Measurements from ENCODE around the gene CPE.
"Not testable (repeated sequence)": the region's sequence is repeated elsewhere in the genome, so short reads cannot be mapped to it uniquely, and the experiment has no call there.

Gene CPE

DNA sequence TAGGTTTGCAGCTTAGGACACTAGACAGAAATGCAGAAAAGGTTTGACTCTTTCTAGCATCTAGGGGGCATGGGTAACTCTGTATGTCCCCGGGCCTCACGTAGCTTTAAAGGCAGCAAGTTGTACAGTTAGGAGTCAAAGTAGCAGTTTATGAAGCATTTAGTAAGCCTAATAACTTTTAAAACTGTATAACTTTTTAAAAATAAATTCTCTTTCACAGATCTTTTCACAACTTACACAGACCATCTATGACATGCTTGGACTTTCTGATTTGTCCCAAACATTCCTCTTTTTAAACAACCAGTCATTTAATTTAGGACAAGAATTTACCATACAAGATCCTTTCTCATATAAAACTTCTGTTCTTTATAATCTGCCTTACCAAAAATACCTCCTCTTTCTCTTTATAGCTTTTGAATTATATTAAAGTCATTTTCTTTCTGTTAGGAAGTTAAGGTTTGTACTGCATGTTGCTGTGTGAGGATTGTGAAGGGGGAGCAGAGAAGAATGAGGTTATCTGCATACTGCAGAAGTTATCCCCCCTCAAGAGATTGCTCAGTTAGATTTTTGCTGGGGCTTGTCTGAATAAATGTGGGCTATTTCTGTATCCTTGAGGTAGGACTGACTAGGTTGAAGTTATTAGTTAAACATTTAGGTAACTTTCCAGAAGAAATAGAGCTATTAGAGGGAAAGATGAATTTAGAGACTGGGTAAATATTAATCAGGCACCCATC lies 94.3 kb downstream of the CPE start:
- DNase-seq: no peak

- no peak for DNase-seq
Measured at GRCh38 chr4:165474784-165475705, 96.2 kb downstream of the CPE start.

DNA sequence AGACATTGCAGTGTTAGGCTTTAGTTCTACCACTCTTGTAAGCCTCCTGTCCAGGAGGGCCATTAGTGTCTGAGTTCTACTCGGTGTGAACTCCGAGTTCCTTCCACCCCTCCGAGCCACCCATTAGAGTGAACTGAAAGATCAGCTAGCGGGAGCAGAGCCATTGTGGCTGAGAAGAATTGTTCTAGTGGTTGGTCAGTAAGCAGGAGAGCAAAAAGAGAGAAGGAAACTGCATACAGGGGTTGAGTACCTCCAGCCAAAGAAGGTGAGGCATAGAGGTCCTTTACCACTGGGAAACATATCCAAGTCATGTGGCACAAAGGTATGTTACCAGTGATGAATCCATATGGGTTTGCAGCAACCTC lies 96.9 kb downstream of the CPE start:
- DNase-seq: no peak

- DNase-seq: no peak
Measured at GRCh38 chr4:165476214-165477098, 97.6 kb downstream of the CPE start.

GRCh38 chr4:165477799-165478198 lies 99.0 kb downstream of the CPE start:
- no peak for DNase-seq

DNA sequence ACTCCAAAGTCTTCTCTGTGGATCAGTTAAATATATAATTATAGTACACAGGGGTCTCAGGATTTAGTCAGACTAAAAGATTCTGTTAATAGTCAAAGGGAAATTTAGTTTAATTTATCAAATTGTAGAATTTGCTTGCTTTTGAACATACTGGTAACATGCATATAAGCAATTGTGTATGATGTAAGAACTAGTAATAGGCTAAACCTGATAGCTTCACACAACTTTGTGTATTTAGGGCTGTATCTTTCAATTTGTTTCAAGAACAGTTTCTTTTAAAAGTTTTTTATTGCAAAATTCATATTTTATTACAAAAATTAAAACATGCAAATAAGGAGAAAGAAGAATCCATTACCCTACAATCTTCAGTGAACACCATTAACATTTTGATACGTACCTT lies 99.5 kb downstream of the CPE start:
- no peak for DNase-seq

GRCh38 chr4:165481053-165481835 lies 102.4 kb downstream of the CPE start:
- DNase-seq: no peak

DNA sequence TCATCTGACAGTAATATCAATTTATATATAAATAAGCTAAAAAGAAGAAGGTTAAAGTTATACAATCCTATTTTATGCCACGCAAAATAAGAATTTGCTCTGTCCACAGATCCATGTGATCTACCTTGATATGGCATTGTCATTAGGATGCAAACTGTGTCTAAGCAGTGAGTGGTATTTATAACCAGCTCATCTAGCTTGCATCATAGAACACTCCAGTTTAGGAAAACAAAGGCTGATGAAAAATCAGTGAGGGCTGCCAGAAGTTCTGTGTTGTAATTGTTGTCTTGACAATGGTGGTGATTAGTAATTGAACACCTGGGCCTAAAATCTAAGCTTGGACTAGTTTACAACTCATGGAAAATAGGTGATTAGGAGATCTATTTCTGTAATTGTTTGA lies 111.0 kb downstream of the CPE start:
- DNase-seq: no peak

- DNase-seq: not testable (repeated sequence)
Measured at GRCh38 chr4:165492583-165492982, 113.8 kb downstream of the CPE start.

- peak; percentile 39 for DNase-seq
Measured at GRCh38 chr4:165493359-165493758, 114.6 kb downstream of the CPE start.

DNA sequence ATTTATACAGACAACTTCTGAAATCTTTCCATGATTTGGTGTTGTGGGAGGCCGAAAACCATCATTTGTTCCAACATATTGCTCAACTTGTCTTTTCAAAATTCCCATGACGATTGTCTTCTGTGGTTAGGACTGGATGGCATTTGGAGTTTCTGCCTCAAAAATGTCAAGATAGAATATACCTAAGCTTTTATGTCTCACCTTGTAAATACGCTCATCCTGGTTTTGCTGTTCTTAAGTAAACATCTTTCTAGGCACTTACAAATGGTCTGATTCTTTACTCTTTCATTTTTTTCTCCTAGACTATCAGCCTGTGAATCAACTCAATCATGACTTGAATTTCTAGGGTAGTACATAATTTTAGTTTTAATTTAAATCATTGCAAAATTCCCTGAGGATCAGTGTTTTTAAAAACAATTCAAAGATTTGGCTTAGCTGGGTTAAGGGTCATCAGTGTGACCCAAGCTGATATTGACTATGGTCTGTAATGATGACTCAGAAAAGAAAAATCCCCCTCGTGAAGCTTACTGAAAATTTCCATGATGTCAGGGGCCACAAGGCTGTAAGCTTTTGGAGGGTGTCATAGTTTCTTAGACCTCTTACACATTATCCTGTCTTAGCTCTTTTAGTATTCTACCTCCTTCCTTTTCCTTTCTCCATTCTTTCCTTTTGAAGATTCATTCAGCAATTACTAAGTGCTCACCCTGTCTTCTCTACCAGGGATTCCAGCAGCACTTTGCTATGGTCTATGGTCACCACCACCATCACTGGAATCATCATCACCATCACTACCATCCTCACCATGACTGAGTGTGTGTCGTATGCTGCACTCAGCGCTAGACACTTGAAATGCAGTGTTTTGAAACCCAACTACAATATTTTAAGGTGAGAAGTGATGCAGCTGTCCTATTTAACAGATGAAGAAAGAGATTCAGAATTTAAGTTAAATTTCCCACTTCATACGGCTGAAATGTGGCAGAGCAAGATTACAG lies 124.4 kb downstream of the CPE start:
- DNase-seq: no peak

DNA sequence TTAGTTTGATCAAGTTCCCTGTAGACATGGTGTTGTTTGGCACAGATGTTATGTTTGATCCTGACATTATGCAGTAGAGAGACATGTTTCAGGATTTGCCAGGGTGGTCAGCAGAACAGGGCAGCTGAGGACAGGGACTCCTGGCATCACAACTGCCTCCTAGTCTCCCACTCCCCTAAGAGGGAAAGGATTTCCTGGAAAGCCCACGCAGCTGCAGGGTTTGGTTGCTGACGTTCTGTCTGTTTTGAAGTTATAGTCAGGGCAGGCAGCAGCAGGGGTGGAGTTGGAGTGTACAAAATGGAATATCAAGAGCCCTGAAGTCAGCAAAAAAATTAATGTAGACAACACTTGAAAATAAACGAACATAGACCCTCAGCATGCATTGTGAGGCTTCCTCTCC lies 125.4 kb downstream of the CPE start:
- DNase-seq: no peak

GRCh38 chr4:165505958-165506837 lies 127.4 kb downstream of the CPE start:
- no peak for DNase-seq

- no peak for DNase-seq
Measured at GRCh38 chr4:165506849-165507248, 128.0 kb downstream of the CPE start.

GRCh38 chr4:165507381-165507780 lies 128.6 kb downstream of the CPE start:
- no peak for DNase-seq

DNA sequence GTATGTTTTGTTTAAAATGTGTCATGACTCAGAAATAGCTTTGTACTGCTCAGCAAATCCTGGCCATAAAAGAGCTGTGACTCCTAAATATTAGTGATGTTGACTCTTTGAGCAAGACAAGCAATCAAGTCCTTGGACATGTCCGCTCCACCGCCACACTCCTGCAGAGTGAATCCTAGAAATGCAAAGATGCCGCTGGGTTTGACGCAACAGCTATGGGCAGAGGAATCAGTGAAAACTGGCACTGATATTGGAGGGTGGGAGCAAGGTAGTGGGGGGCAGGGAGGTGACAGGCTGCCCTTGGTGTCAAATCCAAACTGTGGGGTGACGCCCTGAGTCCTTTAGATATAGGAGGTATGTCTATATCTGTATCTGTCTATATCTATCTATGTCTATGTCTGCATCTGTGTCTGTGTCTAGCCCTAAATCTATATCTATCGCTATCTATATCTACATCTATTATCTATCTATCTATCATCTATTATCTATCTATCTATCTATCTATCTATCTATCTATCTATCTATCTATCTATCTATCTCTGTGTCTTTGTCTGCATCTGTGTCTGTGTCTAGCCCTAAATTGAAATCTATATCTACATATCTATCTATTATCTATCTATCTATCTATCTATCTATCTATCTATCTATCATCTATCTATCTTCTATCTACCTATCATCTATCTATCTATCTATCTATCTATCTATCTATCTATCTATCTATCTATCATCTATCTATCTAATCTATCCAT lies 129.7 kb downstream of the CPE start:
- no peak for DNase-seq

DNA sequence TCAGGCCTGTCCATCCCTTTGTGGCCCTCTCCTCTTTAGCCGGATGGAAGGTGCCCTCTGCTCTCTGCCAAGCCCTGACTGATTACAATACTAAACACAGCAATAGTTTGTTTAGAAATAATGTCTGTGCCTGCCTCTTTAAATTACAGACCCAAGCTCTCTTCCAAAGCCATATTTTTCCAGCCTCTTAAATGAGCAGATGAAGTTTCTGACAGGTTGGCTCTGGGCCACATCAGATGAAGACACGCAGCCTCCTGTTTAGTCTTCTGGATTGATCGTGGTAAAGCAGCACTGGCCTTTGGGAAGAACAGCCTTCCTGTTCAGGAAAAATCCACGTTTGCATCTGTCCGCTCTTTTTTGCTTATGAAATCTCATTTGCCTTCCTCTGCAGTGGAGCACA lies 133.6 kb downstream of the CPE start:
- no peak for DNase-seq

GRCh38 chr4:165514739-165515138 lies 135.9 kb downstream of the CPE start:
- no peak for DNase-seq

- no peak for DNase-seq
Measured at GRCh38 chr4:165515201-165515600, 136.4 kb downstream of the CPE start.
